Neutrophil (primary cell): Measurements from ENCODE around the gene NET1.
A peak's percentile ranks its signal among the peaks of the same experiment; 100 is the strongest.
"Not testable (repeated sequence)": the region's sequence is repeated elsewhere in the genome, so short reads cannot be mapped to it uniquely, and the experiment has no call there.

Source experiments
- H3K27ac ChIP-seq: fragments of 200-600 bp; sonication (generic); 2 replicates; pipeline ENCODE4 v1.5.1; 2016; ENCODE audit warnings: mild to moderate bottlenecking, moderate library complexity
- H3K27me3 ChIP-seq: fragments of 200-600 bp; sonication (generic); 2 replicates; pipeline ENCODE4 v1.6.0; 2016; ENCODE audit warnings: mild to moderate bottlenecking
- H3K36me3 ChIP-seq: fragments of 200-600 bp; sonication (generic); 2 replicates; pipeline ENCODE4 v1.5.1; 2017
- H3K4me1 ChIP-seq, 2 experiments: fragments of 200-600 bp in 1 of 2; sonication (generic) in 1 of 2; 1 replicate in 1 of 2; 2 replicates in 1 of 2; pipeline versions ENCODE4 v1.5.1 to v1.6.1; 2013 to 2016; ENCODE audit warnings: low read depth in 1 of 2, low read length in 1 of 2, mild to moderate bottlenecking in 1 of 2, moderate library complexity in 1 of 2; ENCODE audit not compliant: control insufficient read depth in 1 of 2, insufficient read depth in 1 of 2
- H3K4me3 ChIP-seq, 2 experiments: fragments of 200-600 bp in 1 of 2; sonication (generic) in 1 of 2; 1 replicate in 1 of 2; 2 replicates in 1 of 2; pipeline ENCODE4 v1.5.1; 2013 to 2016; ENCODE audit warnings: low read depth in 1 of 2, low read length in 1 of 2, mild to moderate bottlenecking in 1 of 2, moderate library complexity in 1 of 2
- H3K9me3 ChIP-seq: fragments of 200-600 bp; sonication (generic); 2 replicates; pipeline ENCODE4 v1.5.1; 2016
- TF ChIP-seq, protein P1 (sequence below): fragments of 200-600 bp; sonication (generic); IDR thresholded peaks from 2 replicates; pipeline ENCODE4 v1.5.1; 2016; ENCODE audit warnings: antibody characterized with exemption

NET1 gene

GRCh38 chr10:5404208-5405041 is 7.9 kb upstream of the NET1 start, which contains the start of gene TUBAL3:
Gene TUBAL3, minus strand, starts transcription at chr10:5404828. Its CDS starts 36 bp downstream, at chr10:5404792.
- no peak within 1 kb of the TSS for H3K4me3 ChIP-seq
- H3K4me1 ChIP-seq: no peaks in the 10 kb centered on the region
- H3K27ac ChIP-seq: no peak within 1 kb of the TSS
- TF ChIP-seq, protein P1, sequence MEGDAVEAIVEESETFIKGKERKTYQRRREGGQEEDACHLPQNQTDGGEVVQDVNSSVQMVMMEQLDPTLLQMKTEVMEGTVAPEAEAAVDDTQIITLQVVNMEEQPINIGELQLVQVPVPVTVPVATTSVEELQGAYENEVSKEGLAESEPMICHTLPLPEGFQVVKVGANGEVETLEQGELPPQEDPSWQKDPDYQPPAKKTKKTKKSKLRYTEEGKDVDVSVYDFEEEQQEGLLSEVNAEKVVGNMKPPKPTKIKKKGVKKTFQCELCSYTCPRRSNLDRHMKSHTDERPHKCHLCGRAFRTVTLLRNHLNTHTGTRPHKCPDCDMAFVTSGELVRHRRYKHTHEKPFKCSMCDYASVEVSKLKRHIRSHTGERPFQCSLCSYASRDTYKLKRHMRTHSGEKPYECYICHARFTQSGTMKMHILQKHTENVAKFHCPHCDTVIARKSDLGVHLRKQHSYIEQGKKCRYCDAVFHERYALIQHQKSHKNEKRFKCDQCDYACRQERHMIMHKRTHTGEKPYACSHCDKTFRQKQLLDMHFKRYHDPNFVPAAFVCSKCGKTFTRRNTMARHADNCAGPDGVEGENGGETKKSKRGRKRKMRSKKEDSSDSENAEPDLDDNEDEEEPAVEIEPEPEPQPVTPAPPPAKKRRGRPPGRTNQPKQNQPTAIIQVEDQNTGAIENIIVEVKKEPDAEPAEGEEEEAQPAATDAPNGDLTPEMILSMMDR: no peak
- H3K9me3 ChIP-seq: no peaks in the 10 kb centered on the region
- no peaks in the 10 kb centered on the region for H3K27me3 ChIP-seq
- no peaks in the 10 kb centered on the region for H3K36me3 ChIP-seq

DNA sequence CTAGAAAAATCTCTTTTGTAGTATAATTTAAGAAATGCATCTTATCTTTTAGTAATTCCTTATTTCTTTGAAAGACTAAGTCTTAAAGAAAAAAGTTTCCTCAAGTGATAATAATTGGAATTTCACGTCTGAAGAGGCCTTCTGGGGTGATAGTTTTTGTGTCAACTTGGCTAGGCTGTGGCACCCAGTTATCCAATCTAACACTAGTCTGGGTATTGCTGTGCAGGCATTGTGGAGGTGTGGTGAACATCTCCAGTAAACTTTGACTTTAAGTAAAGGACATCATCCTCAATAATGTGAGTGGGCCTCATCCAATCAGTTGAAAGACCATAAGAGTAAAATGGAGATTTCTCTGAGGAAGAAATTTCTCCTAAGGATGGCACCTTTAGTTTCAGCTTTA is 5.4 kb upstream of the NET1 start:
- TF ChIP-seq, protein P1: no peak
- Histone ChIP-seq H3K9me3 (no peaks in the 10 kb centered on the region), H3K4me1 (peaks cover 0 to under 1% of the 10 kb centered on the region in 2 experiments)

GRCh38 chr10:5410787-5411186 is 1.6 kb upstream of the NET1 start:
- H3K27ac ChIP-seq, H3K27me3 ChIP-seq, H3K4me3 ChIP-seq, H3K36me3 ChIP-seq, H3K9me3 ChIP-seq: not testable (repeated sequence)
- H3K4me1 ChIP-seq: peaks cover 7 to 12% of the 10 kb centered on the region in 2 experiments

More for the DNA sequence above, 5.4 kb upstream of the NET1 start:
- Histone ChIP-seq H3K4me3 (no peak overlapping the region), H3K27ac (no peak overlapping the region), H3K27me3 (peaks cover 7% of the 10 kb centered on the region), H3K36me3 (no peaks in the 10 kb centered on the region)

DNA sequence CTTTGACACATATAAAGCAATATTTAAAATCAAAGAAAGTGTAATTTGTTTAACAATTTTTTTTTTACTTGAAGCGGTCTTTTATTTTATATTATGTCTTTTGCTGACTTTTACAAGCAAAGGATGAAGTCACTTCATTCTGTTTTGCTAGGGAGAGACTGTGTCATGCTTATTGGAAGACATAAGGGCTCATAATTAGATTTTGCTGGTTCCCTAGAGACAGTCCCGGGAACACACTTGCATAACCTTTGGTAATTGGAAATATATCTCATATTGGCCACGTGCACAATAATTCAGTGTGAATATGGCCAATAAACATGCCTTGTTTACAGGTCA is 448 bp upstream of the NET1 start:
- Histone ChIP-seq H3K27ac (no peak overlapping the region), H3K36me3 (no peaks in the 10 kb centered on the region), H3K27me3 (peaks cover 7% of the 10 kb centered on the region), H3K4me1 (peaks cover 7 to 12% of the 10 kb centered on the region in 2 experiments), H3K4me3 (peak overlapping the region; percentile 48 to 69), H3K9me3 (no peaks in the 10 kb centered on the region)
- TF ChIP-seq, protein P1: no peak

GRCh38 chr10:5413012-5413938 is 918 bp downstream of the NET1 start:
- TF ChIP-seq, protein P1: no peak
- peaks cover 7% of the 10 kb centered on the region for H3K27me3 ChIP-seq
- H3K4me3 ChIP-seq: peak overlapping the region; percentile 48 to 69
- H3K27ac ChIP-seq: no peak overlapping the region
- peaks cover 7 to 12% of the 10 kb centered on the region in 2 experiments for H3K4me1 ChIP-seq
- no peaks in the 10 kb centered on the region for H3K36me3 ChIP-seq
- H3K9me3 ChIP-seq: no peaks in the 10 kb centered on the region
